Transverse colon (tissue), 4 donors: ENCODE data around the gene SEMA3E. TPM values are rescaled to one million over a fixed set of nuclear protein-coding genes. Genes with fewer than 3 reads are reported as not detected.

ENCODE experiments used
- DNase-seq: peaks from one replicate; pipeline ENCODE4 v3.0.0-alpha.2; 2019
- H3K27ac ChIP-seq, 4 donors: fragments of 200-600 bp; sonication (generic); 2 replicates each; pipeline ENCODE4 v1.5.1; 2016 to 2018; ENCODE audit warnings: inconsistent platforms in 4 of 4
- H3K27me3 ChIP-seq: fragments of 200-600 bp; sonication (generic); 2 replicates; pipeline ENCODE4 v1.5.1; 2017; ENCODE audit warnings: inconsistent platforms
- H3K36me3 ChIP-seq, 4 donors: fragments of 200-600 bp; sonication (generic); 2 replicates each; pipeline ENCODE4 v1.5.1; 2017 to 2019; ENCODE audit warnings: inconsistent platforms in 4 of 4
- H3K4me1 ChIP-seq, 4 donors: fragments of 200-600 bp; sonication (generic); 2 replicates each; pipeline ENCODE4 v1.5.1; 2017 to 2020; ENCODE audit warnings: inconsistent platforms in 4 of 4
- H3K4me3 ChIP-seq, 4 donors: fragments of 200-600 bp; sonication (generic); 1 replicate in 1 of 4; 2 replicates in 3 of 4; pipeline versions ENCODE4 v1.5.1 to v1.6.1; 2017 to 2019; ENCODE audit warnings: inconsistent platforms in 4 of 4
- H3K9me3 ChIP-seq, 2 donors: fragments of 200-600 bp; sonication (generic); 2 replicates each; pipeline ENCODE4 v1.5.1; 2017 to 2019; ENCODE audit warnings: inconsistent platforms in 2 of 2
- CTCF ChIP-seq, 5 experiments: fragments of 200-600 bp in 3 of 5; fragments of 450-650 bp in 2 of 5; sonication (generic) in 3 of 5; IDR thresholded peaks; 1 replicate in 2 of 5; 2 replicates in 3 of 5; pipeline ENCODE4 v1.5.1; 2016 to 2017; ENCODE audit warnings: antibody characterized with exemption in 5 of 5, inconsistent platforms in 3 of 5, mild to moderate bottlenecking in 2 of 5, moderate library complexity in 1 of 5
- EP300 ChIP-seq: sonication (generic); formaldehyde crosslinking; IDR thresholded peaks from one replicate; pipeline ENCODE4 v1.6.1; 2017; ENCODE audit warnings: antibody characterized with exemption, low read depth
- POLR2A ChIP-seq: fragments of 450-650 bp; IDR thresholded peaks from one replicate; pipeline ENCODE4 v1.6.1; 2016; ENCODE audit warnings: antibody characterized with exemption, mild to moderate bottlenecking, moderate library complexity
- POLR2AphosphoS5 ChIP-seq, 3 donors: sonication (generic); formaldehyde crosslinking; IDR thresholded peaks; one replicate each; pipeline ENCODE4 v1.6.1; 2016; ENCODE audit warnings: antibody characterized with exemption in 3 of 3
- WGBS, 2 donors: methylation state at CpG; one replicate each; pipeline ENCODE4 v1.1.5; 2018; ENCODE audit warnings: low coverage in 1 of 2; 5-methylcytosine and 5-hydroxymethylcytosine counted together
- in situ Hi-C, 4 donors: fragments of 200-750 bp; cut with MboI; loops; one replicate each; pipeline versions ENCODE4 v1.15.0 to v1.15.1; 2017; ENCODE audit warnings: low sequenced_read_pairs in 3 of 4, low pct_ligation_motif_present in 1 of 4, low pct_unique_long_range_greater_than_20kb in 1 of 4
- intact Hi-C: fragments of 100-400 bp; cut with DNase I; formaldehyde crosslinking; loops from one replicate; pipeline ENCODE4 v1.15.1; 2023; ENCODE audit warnings: low total_unique reads
- total RNA-seq, 4 donors: library from RNA; depleted of rRNA; stranded (reverse); fragments of >200 nt; gene quantifications; one replicate each; pipeline ENCODE4 v1.1.0, GENCODE V29; 2016

SEMA3E gene
- total RNA-seq, 4 donors from 2014 or later = 0.95 to 3.8 (median 1.4) TPM; not detected in 1

- in situ Hi-C loops (no loop called here), intact Hi-C loops (no loop called here)
- 46 to 51% methylated on average over 4 of the region's 4 CpGs for WGBS, 2 donors
Measured at GRCh38 chr7:83476511-83477050, 172.4 kb downstream of the SEMA3E start.

GRCh38 chr7:83475420-83475819, 173.5 kb downstream of the SEMA3E start:
- in situ Hi-C loops (no loop called here), intact Hi-C loops (no loop called here)
- Histone ChIP-seq H3K4me3 (no peak overlapping the region), H3K36me3 (no peaks in the 10 kb centered on the region), H3K27ac (no peak overlapping the region), H3K9me3 (no peaks in the 10 kb centered on the region), H3K4me1 (no peaks in the 10 kb centered on the region), H3K27me3 (no peaks in the 10 kb centered on the region)
- WGBS, 2 donors = 78 to 90% methylated on average over 2 to 6 of the region's 6 CpGs
- no peak for TF ChIP-seq POLR2A
- TF ChIP-seq POLR2AphosphoS5 (IDR thresholded peaks at IDR 0.05) = no peak
- TF ChIP-seq CTCF (IDR thresholded peaks at IDR 0.05) = no peak
- TF ChIP-seq EP300 = no peak
- DNase-seq = no peak

More at GRCh38 chr7:83476511-83477050, 172.4 kb downstream of the SEMA3E start:
- H3K27me3 ChIP-seq = no peaks in the 10 kb centered on the region
- H3K27ac ChIP-seq = no peak overlapping the region
- H3K36me3 ChIP-seq = no peaks in the 10 kb centered on the region
- no peaks in the 10 kb centered on the region for H3K4me1 ChIP-seq
- H3K4me3 ChIP-seq = no peak overlapping the region
- DNase-seq = no peak
- TF ChIP-seq CTCF (IDR thresholded peaks at IDR 0.05) = no peak
- TF ChIP-seq POLR2A = no peak
- TF ChIP-seq EP300 = no peak
- H3K9me3 ChIP-seq = no peaks in the 10 kb centered on the region

GRCh38 chr7:83472376-83472775, 176.6 kb downstream of the SEMA3E start:
- TF ChIP-seq POLR2AphosphoS5 (IDR thresholded peaks at IDR 0.05) (no peak), EP300 (no peak), POLR2A (no peak), CTCF (IDR thresholded peaks at IDR 0.05) (no peak)
- H3K27ac ChIP-seq = no peak overlapping the region
- WGBS, 2 donors = 87 to 100% methylated on average over 2 of the region's 2 CpGs
- no peak overlapping the region for H3K4me3 ChIP-seq
- no peaks in the 10 kb centered on the region for H3K4me1 ChIP-seq
- no peaks in the 10 kb centered on the region for H3K9me3 ChIP-seq
- intact Hi-C loops (no loop called here), in situ Hi-C loops (no loop called here)
- no peak for DNase-seq
- H3K27me3 ChIP-seq = no peaks in the 10 kb centered on the region
- H3K36me3 ChIP-seq = no peaks in the 10 kb centered on the region

GRCh38 chr7:83469491-83469890, 179.4 kb downstream of the SEMA3E start:
- Histone ChIP-seq H3K36me3 (no peaks in the 10 kb centered on the region), H3K27me3 (no peaks in the 10 kb centered on the region), H3K9me3 (no peaks in the 10 kb centered on the region), H3K27ac (no peak overlapping the region), H3K4me3 (no peak overlapping the region), H3K4me1 (no peaks in the 10 kb centered on the region)
- TF ChIP-seq CTCF (IDR thresholded peaks at IDR 0.05) (no peak), POLR2A (no peak)
- intact Hi-C loops = no loop called here
- no peak for DNase-seq
- in situ Hi-C loops = no loop called here
- WGBS, 2 donors = 93 to 98% methylated on average over 3 of the region's 3 CpGs
